NCI-H2107 (cell line): ENCODE data around the gene FUT2.
"Not testable (repeated sequence)": the region's sequence is repeated elsewhere in the genome, so short reads cannot be mapped to it uniquely, and the experiment has no call there.

ENCODE experiments used
- DNase-seq: peaks from one replicate; lab custom pipeline; 2025; lab: John Stamatoyannopoulos, UW

The FUT2 gene

DNA sequence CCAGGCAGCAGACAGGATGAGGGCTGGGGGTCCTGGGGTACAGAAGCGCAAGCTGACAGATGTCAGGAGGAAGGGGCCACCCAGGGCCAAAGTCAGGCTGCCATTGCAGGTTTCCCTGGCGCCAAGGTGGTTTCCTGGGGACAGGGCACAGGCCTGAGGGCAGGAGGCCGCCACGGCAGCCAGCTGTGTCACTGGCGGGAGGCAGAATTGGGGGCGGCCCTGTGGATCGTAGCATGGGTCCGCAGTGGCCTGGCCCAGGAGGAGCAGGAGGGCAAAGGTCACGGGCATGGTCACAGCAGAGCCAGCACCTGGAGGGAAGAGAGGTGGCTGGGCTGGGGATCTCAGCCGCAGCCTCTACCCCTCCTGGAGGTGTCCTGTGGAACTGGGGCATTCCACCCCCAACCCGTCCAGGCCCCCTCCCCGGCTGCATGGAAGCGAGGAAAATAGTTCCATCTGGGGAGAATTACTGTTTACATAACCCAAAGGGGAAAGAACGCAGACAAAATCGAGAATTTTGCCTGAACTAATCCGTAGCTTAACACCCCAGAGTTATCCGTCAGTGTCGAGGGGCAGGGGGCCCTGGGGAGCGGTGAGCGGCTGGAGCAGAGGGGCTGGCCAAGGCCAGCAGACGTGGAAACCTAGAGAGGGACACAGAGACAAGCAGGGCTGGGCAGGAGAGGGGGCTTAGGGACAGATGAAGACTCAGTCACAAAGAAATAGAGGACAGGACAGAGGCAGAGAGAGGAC lies 24.9 kb upstream of the FUT2 start:
- no peak for DNase-seq

DNA sequence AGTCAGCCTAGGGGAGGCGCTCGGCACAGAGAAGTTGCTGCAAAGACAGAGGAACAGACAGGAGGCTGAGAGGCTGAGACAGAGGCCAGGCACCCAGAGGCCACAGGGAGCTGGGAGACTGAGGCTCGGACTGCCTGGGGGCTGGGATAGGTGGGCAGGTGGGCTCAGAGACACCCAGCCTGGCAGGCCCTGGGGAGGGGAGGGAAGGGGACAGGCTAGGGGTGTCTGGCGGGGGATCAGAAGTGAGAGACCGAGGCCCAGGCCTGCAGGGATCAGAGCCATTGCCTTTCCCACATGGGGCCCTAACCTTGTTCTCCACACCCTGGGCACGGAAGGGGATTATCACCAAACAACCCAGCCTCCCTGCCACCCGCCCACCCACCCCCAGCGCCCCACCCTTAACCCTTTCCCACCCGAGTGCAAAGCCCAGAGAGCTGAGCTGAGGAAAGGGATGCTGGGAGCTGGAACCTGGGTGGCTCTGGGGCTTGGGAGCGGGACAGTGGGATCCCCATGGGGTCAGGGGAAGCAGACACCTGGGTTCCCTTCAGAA lies 24.2 kb upstream of the FUT2 start:
- no peak for DNase-seq

DNA sequence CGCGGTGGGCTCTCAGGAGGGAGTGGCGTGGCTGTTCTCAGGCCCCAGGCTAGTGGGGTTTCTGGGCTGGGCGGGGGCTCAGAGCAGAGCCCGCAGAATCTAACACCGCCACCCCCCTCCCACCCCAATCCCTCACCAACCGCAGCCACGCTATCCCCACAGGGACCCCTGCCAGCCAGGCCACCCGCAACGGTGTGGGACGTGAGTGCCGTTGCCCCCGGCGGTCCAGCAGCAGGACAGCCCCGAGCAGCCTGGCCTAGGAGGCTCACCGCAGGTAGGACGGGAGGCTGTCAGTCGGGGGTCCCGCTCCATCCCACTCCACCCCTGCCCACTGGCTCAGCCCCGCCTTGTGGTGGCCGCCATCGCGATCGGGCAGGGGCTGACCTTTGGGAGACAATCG lies 22.8 kb upstream of the FUT2 start, which contains the start of gene NTN5:
Gene NTN5, minus strand, starts transcription at position 24 of the 400 bp plus-strand sequence. CDS start 2,031 bp downstream, outside the sequence.
- no peak for DNase-seq

DNA sequence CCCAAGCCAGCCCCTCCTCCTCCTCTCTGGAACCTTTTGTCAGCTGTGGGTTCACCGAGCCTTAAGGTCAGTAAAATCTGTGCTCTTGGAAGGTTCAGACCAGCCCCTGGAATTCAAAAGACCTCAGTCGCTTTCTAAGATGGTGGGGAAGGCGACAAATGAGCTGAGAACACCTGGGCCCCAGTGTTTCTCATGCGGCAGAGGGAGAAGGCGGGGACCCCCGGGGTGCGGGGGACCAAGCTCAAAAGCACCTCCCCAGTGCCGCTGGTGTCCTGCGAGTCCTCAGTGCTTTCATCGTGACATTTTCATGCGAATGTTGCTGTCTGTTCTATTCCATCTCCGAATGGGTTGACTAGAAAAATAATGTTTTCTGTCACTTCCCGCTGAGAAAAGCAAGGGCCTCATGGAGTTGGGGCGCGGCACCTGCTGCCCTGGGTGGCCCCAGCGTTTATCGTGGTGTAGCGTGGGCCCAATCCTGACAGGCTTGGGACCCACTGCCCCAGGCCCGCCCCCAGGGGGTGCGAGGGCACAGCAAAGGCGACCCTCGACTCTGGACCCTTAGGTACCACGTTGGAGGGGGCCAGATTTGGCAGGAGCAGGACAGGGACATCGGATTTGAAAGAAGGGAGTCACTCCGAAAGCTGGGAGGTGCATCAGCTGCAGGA lies 22.2 kb upstream of the FUT2 start:
- no peak for DNase-seq

DNA sequence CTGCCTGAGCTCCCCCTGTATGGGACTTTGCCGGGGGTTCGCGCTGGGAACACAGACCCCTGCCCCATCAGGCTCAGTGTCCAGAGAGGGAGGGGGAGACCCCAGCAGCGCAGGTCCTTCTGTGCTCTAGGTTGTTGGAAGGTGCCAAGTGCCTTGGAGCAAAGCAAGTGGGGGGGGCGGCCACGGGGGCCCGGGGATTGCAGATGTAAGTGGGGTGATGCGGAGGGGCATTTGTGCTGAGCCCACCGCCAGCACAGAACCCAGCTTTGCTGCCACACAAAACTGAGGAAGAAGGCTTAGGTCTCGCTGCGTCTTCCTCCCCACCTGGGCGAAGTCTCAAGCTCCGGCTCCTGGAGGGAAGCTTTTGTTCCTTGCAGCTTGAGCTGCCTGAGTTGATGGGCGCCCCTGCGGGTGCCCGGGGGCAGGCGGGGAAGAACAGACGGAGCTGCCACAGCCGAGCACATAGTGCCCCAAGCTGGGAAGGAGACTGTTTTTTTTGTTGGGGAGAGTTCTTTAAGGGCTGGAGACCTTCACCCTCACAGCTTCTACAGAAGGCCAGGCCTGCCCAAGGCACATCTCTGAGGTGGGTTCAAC lies 21.5 kb upstream of the FUT2 start:
- DNase-seq = no peak

DNA sequence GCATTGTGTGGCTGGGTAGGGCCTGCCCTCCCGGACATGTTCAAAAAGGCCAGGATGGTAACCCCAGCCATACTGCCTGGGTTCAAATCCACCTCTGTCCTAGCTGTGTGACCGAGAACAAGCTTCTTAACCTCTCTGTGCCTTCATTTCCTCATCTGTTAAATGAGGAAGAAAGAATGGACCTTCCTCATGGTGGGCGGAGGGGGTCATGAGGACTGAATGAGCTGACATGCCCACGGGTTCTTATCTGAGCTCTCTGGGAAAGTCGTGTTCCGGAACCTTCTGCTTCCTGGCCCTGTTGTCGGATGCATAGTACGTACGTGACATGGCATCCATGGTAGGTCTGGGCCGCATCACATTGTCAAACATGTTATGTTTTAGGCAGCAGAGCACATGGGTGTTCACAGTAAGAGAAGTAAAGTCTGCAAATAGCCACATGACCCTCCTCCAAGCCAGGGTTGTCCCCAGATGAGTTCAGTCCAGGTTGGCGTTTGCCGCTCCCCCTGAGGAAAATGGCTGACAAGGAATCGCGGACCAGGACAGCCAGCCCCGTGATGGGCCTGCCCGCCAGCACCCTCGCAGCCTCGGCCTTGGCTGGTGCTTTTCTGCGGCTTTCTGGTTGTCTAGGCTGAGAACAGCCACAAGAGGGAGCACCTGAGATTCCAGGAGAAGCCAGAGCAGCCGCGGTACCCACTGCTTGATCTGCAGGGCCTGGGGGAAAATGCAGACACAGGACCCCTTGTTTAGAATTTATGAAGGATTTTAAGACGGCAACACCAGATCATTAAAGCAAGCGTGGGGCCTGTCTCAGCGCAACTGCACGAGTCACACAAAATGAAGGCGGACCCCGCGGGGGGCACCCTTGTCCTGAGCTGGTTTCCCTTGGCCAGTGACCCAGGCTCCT lies 20.6 kb upstream of the FUT2 start:
- DNase-seq = peak; percentile 61

DNA sequence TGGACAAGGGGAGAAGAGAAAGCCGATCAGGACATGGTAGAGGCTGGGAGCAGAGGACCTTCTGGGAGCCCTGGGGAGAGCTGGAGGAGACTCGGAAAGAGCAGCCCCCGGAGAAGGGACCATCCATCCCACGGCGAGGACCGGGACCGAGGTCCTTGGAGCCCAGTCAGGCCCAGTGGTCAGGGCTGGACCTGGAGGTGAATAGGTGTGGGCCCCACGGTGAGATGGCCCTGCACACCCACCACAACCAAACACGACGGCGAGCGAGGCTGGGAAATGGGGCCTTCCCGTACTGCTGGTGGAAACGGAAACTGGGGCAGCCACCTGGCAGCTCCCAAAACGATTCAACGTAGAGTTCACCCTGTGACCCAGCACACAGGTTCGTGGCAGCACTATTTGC lies 19.3 kb upstream of the FUT2 start:
- DNase-seq = no peak

DNA sequence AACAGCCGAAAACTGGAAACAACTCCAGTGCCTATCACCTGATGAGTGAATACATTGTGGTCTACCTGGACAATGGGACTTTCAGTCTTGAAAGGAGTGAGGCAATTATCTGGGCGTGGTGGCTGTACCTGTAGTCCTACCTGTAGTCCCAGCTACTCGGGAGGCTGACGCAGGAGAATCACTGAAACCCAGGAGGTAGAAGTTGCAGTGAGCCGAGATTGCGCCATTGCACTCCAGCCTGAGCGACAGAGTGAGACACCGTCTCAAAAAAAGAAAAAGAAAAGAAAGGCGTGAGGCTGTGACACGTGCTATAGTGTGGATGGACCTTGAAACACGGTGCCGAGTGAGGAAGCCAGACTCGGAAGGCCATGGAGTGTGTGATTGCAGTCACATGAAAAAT lies 18.9 kb upstream of the FUT2 start:
- no peak for DNase-seq

DNA sequence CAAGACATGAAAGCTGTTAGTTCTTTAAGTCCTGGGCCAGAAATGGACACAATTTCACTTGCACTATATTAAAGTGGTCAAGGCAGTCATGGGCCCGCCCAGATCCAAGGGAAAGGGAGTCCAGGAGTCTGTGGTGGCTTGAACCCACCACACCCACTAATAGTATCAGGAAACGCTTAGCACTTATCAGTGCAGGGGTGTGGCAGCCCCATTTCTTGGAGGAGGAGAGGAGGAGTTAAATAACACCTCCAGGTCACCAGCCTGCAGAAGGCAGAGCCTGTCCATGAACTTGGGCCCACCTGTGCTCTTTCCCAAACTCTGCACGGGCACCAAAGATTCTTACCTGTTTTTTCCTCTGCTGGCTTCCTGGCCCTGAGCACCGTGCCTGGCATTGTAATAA lies 17.6 kb upstream of the FUT2 start:
- no peak for DNase-seq

DNA sequence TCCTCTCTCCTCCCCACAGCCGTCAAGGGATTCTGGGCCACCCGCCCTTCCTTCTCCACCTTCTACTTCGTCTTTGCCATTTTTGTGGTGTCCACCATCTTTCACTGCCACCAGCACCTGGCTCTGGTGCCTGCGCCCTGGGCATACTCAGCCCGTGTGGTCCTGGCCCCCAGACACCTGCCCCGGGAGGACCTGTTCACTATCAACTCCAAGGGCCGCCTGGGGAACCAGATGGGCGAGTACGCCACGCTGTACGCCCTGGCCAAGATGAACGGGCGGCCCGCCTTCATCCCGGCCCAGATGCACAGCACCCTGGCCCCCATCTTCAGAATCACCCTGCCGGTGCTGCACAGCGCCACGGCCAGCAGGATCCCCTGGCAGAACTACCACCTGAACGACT lies 15.8 kb upstream of the FUT2 start:
- DNase-seq = not testable (repeated sequence)

DNA sequence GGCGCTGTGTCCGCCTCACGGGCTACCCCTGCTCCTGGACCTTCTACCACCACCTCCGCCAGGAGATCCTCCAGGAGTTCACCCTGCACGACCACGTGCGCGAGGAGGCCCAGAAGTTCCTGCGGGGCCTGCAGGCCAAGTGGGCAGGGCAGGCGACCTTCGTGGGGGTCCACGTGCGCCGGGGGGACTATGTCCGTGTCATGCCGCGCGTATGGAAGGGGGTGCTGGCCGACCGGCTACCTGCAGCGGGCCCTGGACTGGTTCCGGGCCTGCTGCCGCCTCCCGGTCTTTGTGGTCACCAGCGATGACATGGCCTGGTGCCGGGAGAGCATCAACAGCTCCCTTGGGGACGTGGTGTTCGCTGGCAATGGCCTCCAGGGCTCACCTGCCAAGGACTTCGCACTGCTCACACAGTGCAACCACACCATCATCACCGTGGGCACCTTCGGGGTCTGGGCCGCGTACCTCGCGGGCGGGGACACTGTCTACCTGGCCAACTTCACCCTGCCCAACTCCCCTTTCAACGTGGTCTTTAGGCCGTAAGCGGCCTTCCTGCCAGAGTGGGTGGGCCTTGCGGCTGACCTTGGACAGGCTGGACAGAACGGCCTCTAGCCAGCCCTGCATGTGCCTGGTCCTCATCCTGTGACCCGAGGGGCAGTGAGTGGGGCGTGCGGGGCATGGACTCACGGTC lies 15.2 kb upstream of the FUT2 start:
- no peak for DNase-seq

DNA sequence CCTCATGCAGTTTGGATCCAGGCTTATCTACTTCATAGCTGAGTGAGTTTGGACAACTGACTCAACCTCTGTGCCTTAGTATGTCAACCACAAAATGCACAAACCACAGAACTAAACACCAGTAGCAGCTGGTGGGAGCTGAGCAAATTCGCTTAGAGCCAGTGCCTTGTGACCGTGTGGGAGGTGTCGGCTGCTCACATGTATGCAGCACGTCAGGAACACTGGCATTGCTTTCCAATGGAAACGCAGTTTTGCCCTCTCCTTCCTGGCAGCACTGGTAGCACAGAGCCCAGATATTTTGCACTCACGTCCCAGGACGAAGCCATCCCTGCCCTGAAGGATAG lies 14.7 kb upstream of the FUT2 start:
- peak; percentile 75 for DNase-seq

DNA sequence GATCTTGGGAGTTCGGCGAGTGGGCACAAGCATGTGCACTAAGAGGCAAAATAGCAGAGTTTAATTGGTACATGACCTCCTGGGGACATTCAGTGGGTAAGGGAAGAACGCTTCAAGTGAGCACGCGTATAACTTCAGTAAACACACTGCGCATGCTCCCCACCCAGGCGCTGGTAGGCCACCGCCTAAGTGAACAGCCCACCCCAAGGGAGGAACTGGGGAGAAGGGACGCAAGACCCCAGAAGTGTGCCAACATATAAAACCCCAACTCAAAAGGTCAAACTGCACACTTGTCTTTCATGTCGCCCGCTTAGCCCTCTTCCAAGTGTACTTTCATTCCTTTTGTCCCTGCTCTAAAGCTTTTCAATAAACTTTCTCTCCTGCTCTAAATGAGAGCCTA lies 12.4 kb upstream of the FUT2 start:
- DNase-seq = no peak

DNA sequence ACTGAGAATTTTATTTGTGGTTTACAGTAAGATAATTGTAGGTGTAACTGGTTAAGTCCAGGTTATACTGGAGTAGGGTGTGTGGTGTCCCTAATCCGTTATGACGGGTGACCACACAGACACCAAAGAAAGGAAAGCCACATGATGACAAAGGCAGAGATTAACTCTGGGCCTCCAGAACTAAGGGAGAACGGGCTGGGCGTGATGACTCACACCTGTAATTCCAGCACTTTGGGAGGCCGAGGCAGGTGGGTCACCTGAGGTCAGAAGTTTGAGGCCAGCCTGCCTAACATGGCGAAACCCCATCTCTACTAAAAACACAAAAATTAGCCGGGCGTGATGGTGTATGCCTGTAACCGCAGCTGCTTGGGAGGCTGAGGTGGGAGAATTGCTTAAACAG lies 10.2 kb upstream of the FUT2 start:
- no peak for DNase-seq

DNA sequence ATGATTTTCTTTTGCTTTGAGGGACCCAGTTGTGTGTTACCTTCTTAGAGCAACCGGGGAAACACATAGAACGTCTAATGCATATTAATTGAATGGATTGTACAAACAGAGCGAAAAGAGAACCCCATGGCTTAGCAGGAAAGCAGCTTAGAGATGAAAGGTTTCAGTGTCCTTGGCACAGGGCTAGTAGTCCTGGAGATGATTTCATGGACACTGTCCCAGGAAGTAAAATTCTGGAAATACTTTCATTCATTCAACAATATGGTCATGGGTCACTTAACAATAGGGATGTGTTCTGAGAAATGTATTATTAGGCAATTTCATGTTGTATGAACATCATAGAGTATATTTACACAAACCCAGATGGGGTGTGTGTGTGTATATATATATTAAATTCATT lies 9.7 kb upstream of the FUT2 start:
- DNase-seq = no peak

DNA sequence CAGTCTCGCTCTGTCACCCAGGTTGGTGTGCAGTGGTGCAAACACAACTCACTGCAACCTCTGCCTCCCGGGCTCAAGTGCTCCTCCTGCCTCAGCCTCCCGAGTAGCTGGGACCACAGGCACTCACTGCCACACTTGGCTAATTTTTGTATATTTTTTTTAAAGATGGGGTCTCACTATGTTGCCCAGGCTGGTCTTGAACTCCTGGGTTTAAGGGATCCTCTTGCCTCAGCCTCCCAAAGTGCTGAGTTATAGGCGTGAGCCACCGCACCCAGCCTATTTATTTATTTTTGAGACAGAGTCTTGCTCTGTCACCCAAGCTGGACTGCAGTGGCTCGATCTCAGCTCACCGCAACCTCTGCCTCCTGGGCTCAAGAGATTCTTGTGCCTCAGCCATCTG lies 9.1 kb upstream of the FUT2 start:
- not testable (repeated sequence) for DNase-seq

DNA sequence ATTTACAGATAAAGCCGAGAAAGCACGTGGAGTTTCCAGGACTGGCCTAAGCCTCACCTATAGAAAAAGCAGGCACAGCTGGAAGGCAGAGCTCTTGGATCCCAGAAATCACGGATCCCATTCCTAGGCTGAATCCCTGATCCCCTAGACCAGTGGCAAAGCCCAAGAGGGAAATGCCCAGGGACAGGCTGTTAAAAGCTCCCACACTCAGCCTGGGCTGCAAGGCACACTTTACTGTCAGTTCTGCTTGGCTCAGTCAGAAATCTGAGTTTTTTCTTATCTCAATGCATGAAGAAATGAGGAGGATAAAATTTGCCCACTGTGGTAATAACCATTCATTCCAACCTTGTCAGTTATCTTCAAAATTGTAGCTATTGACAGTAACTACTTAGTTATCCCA lies 8.0 kb upstream of the FUT2 start:
- no peak for DNase-seq

DNA sequence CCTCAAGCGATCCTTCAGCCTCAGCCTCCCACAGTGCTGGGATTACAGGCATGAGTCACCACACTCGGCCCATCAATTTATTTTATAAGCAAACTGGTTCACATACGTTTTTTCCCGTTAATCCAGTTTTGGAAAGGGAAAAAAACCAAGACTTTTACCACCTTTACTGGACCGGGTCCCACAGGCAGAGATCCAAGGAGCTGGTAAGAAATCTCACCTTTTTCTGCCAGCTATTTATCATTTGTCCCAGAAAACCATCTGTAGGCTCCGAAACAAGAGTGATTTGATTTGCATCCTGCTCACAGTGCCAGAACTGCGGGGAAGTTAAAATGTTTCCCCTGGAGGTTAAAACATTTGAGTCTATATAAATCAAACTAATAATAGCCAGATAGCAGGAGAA lies 6.3 kb upstream of the FUT2 start:
- no peak for DNase-seq

DNA sequence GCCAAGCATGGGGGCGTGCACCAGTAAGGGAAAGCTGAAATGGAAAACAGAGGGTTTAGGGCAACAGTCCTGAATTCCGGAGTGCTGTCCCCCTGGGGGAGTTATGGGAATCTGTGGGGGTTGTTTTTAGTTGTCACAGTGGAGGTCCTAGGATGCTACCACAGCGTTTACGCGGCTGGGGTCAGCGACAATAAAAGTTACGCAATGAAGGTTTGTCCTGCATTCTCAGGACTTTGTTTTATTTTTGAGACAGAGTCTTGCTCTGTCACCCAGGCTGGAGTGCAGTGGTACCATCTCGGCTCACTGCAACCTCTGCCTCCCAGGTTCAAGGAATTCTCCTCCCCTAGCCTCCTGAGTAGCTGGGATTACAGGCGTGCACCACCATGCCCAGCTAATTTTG lies 2.1 kb upstream of the FUT2 start:
- DNase-seq = not testable (repeated sequence)

DNA sequence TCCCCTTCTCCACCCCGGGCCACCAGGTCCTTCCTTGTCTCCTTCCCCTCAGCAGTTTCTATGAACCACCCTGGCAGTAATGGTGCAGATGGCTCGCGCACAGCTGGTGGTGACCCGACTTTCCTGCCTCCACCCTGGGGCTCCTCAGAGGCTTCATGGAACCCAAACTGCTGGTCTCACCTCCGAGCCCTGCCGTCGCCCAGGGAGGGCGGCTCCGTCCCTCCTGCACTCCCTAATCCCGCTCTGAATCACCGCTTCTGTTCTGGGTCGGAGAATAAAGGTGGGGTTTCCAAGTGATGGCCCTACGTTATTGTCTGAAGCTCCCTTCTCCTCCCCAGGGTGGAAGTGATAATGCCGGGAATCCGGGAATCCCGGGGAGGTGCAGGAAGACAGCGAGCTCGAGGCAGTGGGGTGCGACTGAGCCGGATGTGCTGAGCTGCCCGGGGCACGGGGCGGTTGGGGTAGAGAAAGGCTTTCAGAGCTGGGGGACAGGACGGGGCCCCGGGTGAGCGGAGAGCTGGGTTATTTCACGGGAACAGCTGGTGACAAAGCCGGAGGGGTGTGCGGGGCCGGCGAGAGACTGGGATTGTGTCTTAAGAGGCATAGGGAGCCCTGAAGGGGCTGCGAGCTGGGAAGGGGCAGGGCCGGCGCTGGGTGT lies 711 bp downstream of the FUT2 start:
- DNase-seq = no peak

DNA sequence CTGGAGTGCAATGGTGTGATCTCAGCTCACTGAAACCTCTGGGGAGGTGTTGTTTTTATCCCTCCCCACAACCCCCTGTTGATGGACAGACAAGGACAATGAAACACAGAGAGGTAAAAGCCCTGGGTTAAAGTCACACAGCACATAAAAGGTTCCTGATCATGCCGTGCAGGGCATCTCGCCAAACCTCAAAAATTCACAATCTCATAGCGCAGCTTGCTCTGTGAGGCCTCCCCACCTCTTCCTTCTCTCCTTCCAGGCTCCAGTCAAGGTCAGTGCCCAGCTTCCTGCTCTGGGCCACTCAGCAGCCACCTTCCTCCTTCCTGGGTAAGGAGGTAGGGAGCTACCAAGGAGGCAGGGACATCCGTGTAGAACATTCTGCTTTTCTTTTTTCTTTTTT lies 2.3 kb downstream of the FUT2 start:
- DNase-seq = no peak
